ENCODE data around the gene SMPD2.

DNA sequence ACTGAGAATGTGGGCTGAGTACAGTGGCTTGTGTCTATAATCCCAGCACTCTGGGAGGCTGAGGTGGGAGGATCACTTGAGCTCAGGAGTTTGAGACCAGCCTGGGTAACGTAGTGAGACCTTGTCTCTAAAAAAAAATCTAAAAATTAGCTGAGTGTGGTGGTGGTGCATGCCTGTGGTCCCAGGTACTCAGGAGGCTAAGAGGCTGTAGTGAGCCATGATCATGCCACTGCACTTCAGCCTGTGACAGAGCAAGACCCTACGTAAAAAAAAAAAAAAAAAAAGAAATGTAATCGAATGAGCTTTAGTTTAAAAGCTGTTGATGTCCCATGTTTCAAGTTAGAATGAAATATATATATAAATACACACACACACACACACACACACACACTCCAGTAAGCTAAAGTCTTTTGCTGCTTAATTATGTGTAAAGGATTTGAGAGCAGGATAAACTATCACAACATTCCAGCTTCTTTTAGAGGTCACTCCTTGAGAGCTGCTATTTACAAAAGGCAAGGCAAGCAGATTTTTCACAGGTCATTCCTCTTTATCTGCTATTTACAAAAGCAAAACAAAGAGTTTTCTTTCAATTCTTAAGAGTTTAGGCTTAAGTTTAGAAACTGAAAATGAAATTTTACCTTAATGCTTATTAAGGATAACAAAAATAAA, 19.8 kb downstream of the SMPD2 start:
- TF ChIP-seq CTCF (IDR thresholded peaks at IDR 0.05; ENCODE audit: insufficient read depth, low read length, poor library complexity, severe bottlenecking) (no peak), EZH2phosphoT487 (conservative IDR thresholded peaks at IDR 0.05; ENCODE audit: low read length) (no peak)
